ENCODE results near the gene LTC4S.
"Not testable (repeated sequence)": the region's sequence is repeated elsewhere in the genome, so short reads cannot be mapped to it uniquely, and the experiment has no call there.

Gene LTC4S

GRCh38 chr5:179793468-179794139 is at the start of gene LTC4S:
Gene LTC4S (plus strand): TSS chr5:179793986. CDS start chr5:179794081, 95 bp downstream.
- no peak for DNase-seq

GRCh38 chr5:179744106-179744505 is 49.7 kb upstream of the LTC4S start:
- not testable (repeated sequence) for DNase-seq

GRCh38 chr5:179746872-179747271 is 46.9 kb upstream of the LTC4S start:
- DNase-seq: no peak

- no peak for DNase-seq
Observed at GRCh38 chr5:179747811-179748210, 46.0 kb upstream of the LTC4S start.

- DNase-seq: no peak
Observed at GRCh38 chr5:179749857-179750508, 43.8 kb upstream of the LTC4S start.

GRCh38 chr5:179753971-179754370 is 39.8 kb upstream of the LTC4S start:
- no peak for DNase-seq

- no peak for DNase-seq
Observed at GRCh38 chr5:179755022-179755421, 38.8 kb upstream of the LTC4S start.

- DNase-seq: no peak
Observed at GRCh38 chr5:179758955-179759354, 34.8 kb upstream of the LTC4S start.

- no peak for DNase-seq
Observed at GRCh38 chr5:179759581-179760551, 33.9 kb upstream of the LTC4S start.

GRCh38 chr5:179762079-179762780 is 31.6 kb upstream of the LTC4S start:
- DNase-seq: no peak

- DNase-seq: no peak
Observed at GRCh38 chr5:179762781-179763176, 31.0 kb upstream of the LTC4S start.

- peak; percentile 73 for DNase-seq
Observed at GRCh38 chr5:179763215-179763945, 30.4 kb upstream of the LTC4S start.

- DNase-seq: no peak
Observed at GRCh38 chr5:179764056-179764455, 29.7 kb upstream of the LTC4S start.

- DNase-seq: peak; percentile 41
Observed at GRCh38 chr5:179765400-179765799, 28.4 kb upstream of the LTC4S start.

GRCh38 chr5:179766021-179766725 is 27.6 kb upstream of the LTC4S start:
- DNase-seq: no peak

GRCh38 chr5:179766726-179767455 is 26.9 kb upstream of the LTC4S start:
- DNase-seq: no peak

GRCh38 chr5:179767496-179768100 is 26.2 kb upstream of the LTC4S start:
- DNase-seq: no peak

GRCh38 chr5:179768326-179769085 is 25.3 kb upstream of the LTC4S start:
- DNase-seq: no peak

- no peak for DNase-seq
Observed at GRCh38 chr5:179769271-179769670, 24.5 kb upstream of the LTC4S start.

Measured in amniotic stem cell (primary cell).